Karpas-422 (cell line): ENCODE measurements around the gene ZRANB1. TPM values are rescaled to one million over a fixed set of nuclear protein-coding genes. Genes with fewer than 3 reads are reported as not detected.

Experiments
- DNase-seq: peaks from one replicate; pipeline ENCODE4 v3.0.0-alpha.2; 2015
- H2AFZ ChIP-seq: fragments of 200-600 bp; sonication (generic); 2 replicates; pipeline ENCODE4 v1.6.1; 2014; ENCODE audit warnings: antibody characterized with exemption, low read length, mixed read lengths
- H3K27ac ChIP-seq: fragments of 200-600 bp; sonication (generic); 2 replicates; pipeline ENCODE4 v1.5.1; 2014; ENCODE audit warnings: mild to moderate bottlenecking, low read length, moderate library complexity
- H3K27me3 ChIP-seq: fragments of 200-600 bp; sonication (generic); 2 replicates; pipeline ENCODE4 v1.6.1; 2014; ENCODE audit warnings: low read length, mixed read lengths
- H3K36me3 ChIP-seq: fragments of 200-600 bp; sonication (generic); 2 replicates; pipeline ENCODE4 v1.6.1; 2014; ENCODE audit warnings: low read length, mixed read lengths; ENCODE audit not compliant: insufficient read depth
- H3K4me1 ChIP-seq: fragments of 200-600 bp; sonication (generic); 2 replicates; pipeline ENCODE4 v1.6.1; 2014; ENCODE audit warnings: mild to moderate bottlenecking, low read length, mixed read lengths
- H3K4me2 ChIP-seq: fragments of 200-600 bp; sonication (generic); 2 replicates; pipeline ENCODE4 v1.6.1; 2014; ENCODE audit warnings: low read length, low read depth, mild to moderate bottlenecking; ENCODE audit not compliant: poor library complexity, severe bottlenecking
- H3K4me3 ChIP-seq: fragments of 200-600 bp; sonication (generic); 2 replicates; pipeline ENCODE4 v1.5.1; 2014; ENCODE audit warnings: mild to moderate bottlenecking, antibody characterized with exemption, low read length, mixed read lengths
- H3K79me2 ChIP-seq: fragments of 200-600 bp; sonication (generic); 2 replicates; pipeline ENCODE4 v1.6.1; 2014; ENCODE audit warnings: mild to moderate bottlenecking, low read length, mixed read lengths
- H3K9ac ChIP-seq: fragments of 200-600 bp; sonication (generic); 2 replicates; pipeline ENCODE4 v1.6.0; 2014; ENCODE audit warnings: low read length
- H3K9me2 ChIP-seq: fragments of 200-600 bp; sonication (generic), shearing (Covaris generic); replicated peaks from 2 replicates; pipeline ENCODE4 v1.6.0; 2014; ENCODE audit warnings: mild to moderate bottlenecking, low read length, moderate library complexity; ENCODE audit not compliant: insufficient read depth
- H3K9me3 ChIP-seq: fragments of 300-700, 200-600 bp; sonication (generic); 2 replicates; pipeline ENCODE4 v1.6.1; 2014; ENCODE audit warnings: low read length, mixed read lengths
- H4K20me1 ChIP-seq: fragments of 200-600 bp; sonication (generic); 2 replicates; pipeline ENCODE4 v1.6.1; 2014; ENCODE audit warnings: mild to moderate bottlenecking, antibody characterized with exemption, low read length, low read depth; ENCODE audit not compliant: insufficient read depth
- small RNA-seq: library from RNA; depleted of rRNA; stranded (forward); fragments of <200 nt; gene quantifications from one replicate; pipeline ENCODE3, GENCODE V24; 2014
- total RNA-seq: library from RNA; depleted of rRNA; stranded (reverse); fragments of >200 nt; shearing (Covaris generic); gene quantifications from 2 replicates; pipeline ENCODE4 v1.2.3, GENCODE V29; 2014; ENCODE audit warnings: low replicate concordance; rRNA removed

Gene ZRANB1
- total RNA-seq, 1 experiment from 2014 or later: 13.1 TPM

DNA sequence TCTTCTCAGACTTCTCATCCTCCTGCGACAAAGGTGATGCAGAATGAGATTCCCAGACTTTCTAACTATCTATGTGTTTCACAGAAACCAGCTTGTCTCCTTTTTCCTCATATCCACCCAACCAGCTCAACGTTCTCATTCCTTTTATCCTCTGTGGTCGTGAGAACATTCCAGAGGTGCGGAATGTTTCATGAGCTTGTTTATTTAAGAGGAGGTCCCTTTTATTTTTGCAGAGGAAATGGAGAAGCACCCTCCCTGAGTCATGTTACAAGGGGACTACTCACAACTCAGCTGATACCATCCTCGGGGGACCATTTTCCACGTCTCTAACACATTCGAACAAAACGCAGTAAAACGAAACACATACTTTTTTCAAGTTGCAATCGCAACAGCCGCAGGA is 93.2 kb downstream of the ZRANB1 start:
- no peak for DNase-seq
- Histone ChIP-seq H3K27me3 (no peaks in the 10 kb centered on the region), H3K9me3 (no peaks in the 10 kb centered on the region), H4K20me1 (no peaks in the 10 kb centered on the region), H3K4me3 (no peak overlapping the region), H3K4me2 (no peak overlapping the region), H3K36me3 (no peaks in the 10 kb centered on the region), H3K9ac (no peak overlapping the region), H3K27ac (no peak overlapping the region), H3K4me1 (no peaks in the 10 kb centered on the region), H2AFZ (no peak overlapping the region), H3K79me2 (no peaks in the 10 kb centered on the region), H3K9me2 (no peaks in the 10 kb centered on the region)

DNA sequence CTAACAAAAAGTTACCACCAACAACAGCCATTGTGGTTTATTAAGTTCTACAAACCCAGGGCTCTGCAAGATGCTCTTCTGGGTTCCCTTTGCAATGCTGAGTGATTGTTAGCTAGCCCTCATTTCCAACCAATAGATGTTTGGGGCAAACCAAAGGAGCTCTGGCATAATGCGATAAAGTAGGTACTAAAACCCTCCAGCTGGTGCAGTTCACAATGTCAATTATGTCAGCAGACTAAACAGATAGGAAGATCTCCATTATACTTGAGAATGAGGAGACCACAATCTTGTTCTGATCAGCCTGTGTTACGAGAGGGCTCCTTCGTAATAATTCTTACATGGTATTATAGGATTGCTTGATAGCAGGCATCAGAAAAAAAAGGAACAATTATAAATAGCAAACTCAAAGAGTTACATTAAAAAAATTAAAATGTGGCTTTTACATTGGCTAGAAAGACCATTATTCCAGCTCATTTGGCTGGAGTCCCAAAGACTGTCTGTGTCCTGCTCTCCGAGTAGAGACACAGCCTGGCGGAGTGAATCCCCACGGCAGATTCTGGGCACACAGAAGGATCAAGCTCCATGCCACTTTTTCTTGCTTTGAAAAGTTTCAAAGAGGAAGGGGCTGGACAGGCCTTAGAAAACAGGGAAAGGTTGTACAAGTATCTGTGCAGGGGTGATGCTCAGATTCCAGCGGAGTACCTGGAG is 93.8 kb downstream of the ZRANB1 start:
- Histone ChIP-seq H3K9ac (no peak overlapping the region), H4K20me1 (no peaks in the 10 kb centered on the region), H2AFZ (no peak overlapping the region), H3K79me2 (no peaks in the 10 kb centered on the region), H3K9me2 (no peaks in the 10 kb centered on the region), H3K27ac (no peak overlapping the region), H3K4me2 (no peak overlapping the region), H3K36me3 (no peaks in the 10 kb centered on the region), H3K4me1 (no peaks in the 10 kb centered on the region), H3K27me3 (no peaks in the 10 kb centered on the region), H3K9me3 (no peaks in the 10 kb centered on the region), H3K4me3 (no peak overlapping the region)
- DNase-seq: no peak

- Histone ChIP-seq H4K20me1 (no peaks in the 10 kb centered on the region), H2AFZ (no peak overlapping the region), H3K79me2 (no peaks in the 10 kb centered on the region), H3K9me2 (no peaks in the 10 kb centered on the region), H3K36me3 (no peaks in the 10 kb centered on the region), H3K27me3 (no peaks in the 10 kb centered on the region), H3K4me2 (no peak overlapping the region), H3K4me3 (no peak overlapping the region), H3K9me3 (no peaks in the 10 kb centered on the region), H3K9ac (no peak overlapping the region), H3K27ac (no peak overlapping the region), H3K4me1 (no peaks in the 10 kb centered on the region)
- DNase-seq: no peak
These were observed 95.4 kb downstream of the ZRANB1 start for GRCh38 chr10:125037145-125037877.

Small RNA genes lying within 50 kb of the gene (small RNA-seq; reads per million reads assigned to genes)
- gene MIR4296: not detected

Other genes starting within 250 kb of the ZRANB1 start
- gene FAM53B, start 197.7 kb upstream of the ZRANB1 start, total RNA-seq: 72.5 and 148 TPM in 2 replicates
- gene EEF1AKMT2, start 150.2 kb upstream of the ZRANB1 start, total RNA-seq: 24.9 and 38.3 TPM in 2 replicates
- gene ABRAXAS2, start 140.3 kb upstream of the ZRANB1 start, total RNA-seq: 11.4 and 13.1 TPM in 2 replicates
- gene CTBP2, start 218.4 kb downstream of the ZRANB1 start, total RNA-seq: 0.15 and 1.3 TPM in 2 replicates